Stimulated activated CD8-positive, alpha-beta memory T cell treated with anti-CD3 and anti-CD28 coated beads, Interleukin-4, amount 100 ng/mL, for 4 hours (primary cell): Measurements from ENCODE around the gene ZBP1.

Source experiments
- DNase-seq, 2 donors: peaks; one replicate each; pipeline ENCODE4 v3.0.0-alpha.2; 2020; ENCODE audit warnings: low read depth in 2 of 2, low spot score in 1 of 2

The ZBP1 gene

GRCh38 chr20:57658447-57658832, 38.2 kb upstream of the ZBP1 start:
- no peak for DNase-seq

- no peak for DNase-seq
Measured at GRCh38 chr20:57657535-57658446, 37.6 kb upstream of the ZBP1 start.

- no peak for DNase-seq
Measured at GRCh38 chr20:57656821-57657534, 36.8 kb upstream of the ZBP1 start.

- no peak for DNase-seq
Measured at GRCh38 chr20:57656252-57656820, 36.1 kb upstream of the ZBP1 start.

- no peak for DNase-seq
Measured at GRCh38 chr20:57655809-57656155, 35.6 kb upstream of the ZBP1 start.

GRCh38 chr20:57654998-57655808, 35.0 kb upstream of the ZBP1 start:
- DNase-seq = no peak

GRCh38 chr20:57654363-57654997, 34.3 kb upstream of the ZBP1 start:
- peak in 1 of 2 donors; percentile 25 for DNase-seq

GRCh38 chr20:57653910-57654309, 33.7 kb upstream of the ZBP1 start:
- DNase-seq = no peak

- no peak for DNase-seq
Measured at GRCh38 chr20:57653546-57653900, 33.3 kb upstream of the ZBP1 start.

GRCh38 chr20:57652606-57653545, 32.6 kb upstream of the ZBP1 start:
- DNase-seq = no peak

- no peak for DNase-seq
Measured at GRCh38 chr20:57651881-57652605, 31.8 kb upstream of the ZBP1 start.

- DNase-seq = no peak
Measured at GRCh38 chr20:57650756-57651483, 30.7 kb upstream of the ZBP1 start.

GRCh38 chr20:57650266-57650665, 30.0 kb upstream of the ZBP1 start:
- DNase-seq = no peak

GRCh38 chr20:57649617-57650015, 29.4 kb upstream of the ZBP1 start:
- no peak for DNase-seq

GRCh38 chr20:57648878-57649616, 28.8 kb upstream of the ZBP1 start:
- DNase-seq = no peak

GRCh38 chr20:57647933-57648785, 27.9 kb upstream of the ZBP1 start:
- DNase-seq = no peak
